HG03066 (cell line): ENCODE results near the gene PNLDC1.

Source experiments
- ATAC-seq: cut with Tn5 transposase; IDR thresholded peaks from one replicate; pipeline ENCODE4 v1.9.1; 2021; ENCODE audit warnings: low read depth; ENCODE audit not compliant: unreplicated experiment

The PNLDC1 gene, protein sequence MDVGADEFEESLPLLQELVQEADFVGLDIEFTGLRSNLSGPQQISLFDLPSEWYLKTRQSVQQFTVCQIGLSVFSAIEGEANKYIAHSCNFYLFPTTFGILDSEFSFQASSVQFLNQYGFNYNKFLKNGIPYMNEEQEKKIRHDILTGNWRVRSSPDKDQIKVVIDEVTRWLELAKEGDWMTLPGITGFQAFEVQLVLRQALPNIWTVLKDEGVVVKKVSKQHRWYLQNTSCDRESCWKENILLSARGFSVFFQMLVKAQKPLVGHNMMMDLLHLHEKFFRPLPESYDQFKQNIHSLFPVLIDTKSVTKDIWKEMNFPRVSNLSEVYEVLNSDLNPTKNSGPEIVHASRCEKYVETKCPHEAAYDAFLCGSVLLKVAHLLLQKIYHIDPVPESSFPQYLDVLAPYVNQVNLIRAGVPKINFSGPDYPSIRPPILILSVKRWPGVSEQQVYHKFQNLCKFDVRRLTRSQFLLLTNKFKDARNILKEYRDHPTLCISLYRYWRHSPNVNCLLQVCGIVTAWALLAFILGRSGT

DNA sequence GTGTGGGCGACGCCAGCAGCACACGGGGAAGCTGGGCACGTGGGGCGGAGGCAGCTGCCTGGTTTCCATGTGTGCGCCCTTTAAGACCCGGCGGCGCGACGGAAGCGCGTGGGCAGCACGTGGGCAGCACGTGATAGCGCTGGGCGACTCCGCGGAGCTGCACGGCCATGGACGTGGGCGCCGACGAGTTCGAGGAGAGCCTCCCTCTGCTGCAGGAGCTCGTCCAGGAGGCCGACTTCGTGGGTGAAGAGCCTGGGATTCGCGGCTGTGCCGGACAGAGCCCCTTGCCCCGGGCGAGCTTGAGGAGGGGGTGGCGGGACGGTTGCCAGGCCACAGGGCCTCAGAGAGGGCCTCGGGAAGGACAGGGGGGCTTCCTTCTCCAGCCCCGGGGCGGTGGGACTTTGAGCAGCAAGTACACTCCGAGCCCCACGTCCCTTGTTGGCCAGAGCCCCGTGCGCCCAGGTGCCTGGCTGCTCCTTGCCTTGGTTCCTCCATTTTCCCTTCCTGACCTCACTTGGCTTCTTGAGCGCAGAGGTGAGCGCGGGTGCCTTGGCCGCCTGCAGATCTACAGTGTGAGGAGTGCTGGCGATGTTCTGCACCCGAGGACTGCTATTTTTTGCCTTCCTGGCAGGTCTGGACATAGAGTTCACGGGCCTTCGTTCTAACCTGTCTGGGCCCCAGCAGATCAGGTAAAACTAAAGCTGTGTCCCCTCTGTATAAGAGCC, at the start of gene PNLDC1:
TSS of gene PNLDC1 (plus strand) at position 136 of the 725 bp plus-strand sequence. CDS start at position 168, 32 bp downstream.
- ATAC-seq: no peak

- no peak for ATAC-seq
Observed at GRCh38 chr6:159751448-159751847, 48.6 kb upstream of the PNLDC1 start.

DNA sequence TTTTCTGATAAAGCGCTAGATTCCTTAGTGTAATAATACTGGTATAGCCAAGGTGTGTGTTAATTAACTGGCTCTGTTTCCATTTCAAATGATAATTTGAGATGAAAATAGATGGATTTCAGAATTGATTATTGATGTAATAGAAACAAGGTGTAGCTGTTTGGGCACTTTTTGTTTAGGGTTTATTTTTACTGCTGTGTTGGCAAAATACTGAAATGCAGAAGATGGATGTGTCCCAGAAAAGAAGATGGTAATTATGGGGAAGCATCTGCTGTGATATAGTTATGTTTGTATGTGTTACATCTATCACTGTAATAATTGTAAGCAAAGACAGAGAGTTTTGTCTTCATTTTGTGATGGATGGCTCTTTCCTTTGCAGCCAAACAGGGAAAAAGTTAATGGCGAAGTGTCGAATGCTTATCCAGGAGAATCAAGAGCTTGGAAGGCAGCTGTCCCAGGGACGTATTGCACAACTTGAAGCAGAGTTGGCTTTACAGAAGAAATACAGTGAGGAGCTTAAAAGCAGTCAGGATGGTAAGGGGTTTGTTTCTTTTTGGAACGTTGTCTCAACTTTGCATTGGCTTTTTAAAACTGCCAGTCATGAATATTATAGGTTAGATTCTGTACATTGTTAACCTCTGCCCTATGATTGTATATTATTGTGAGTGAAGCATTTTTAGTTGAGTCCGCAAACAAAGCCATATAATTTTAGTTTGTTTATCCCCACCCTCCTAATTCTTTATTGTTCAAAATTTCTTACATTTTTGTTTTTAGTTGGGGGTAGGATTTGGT, 46.8 kb upstream of the PNLDC1 start:
- no peak for ATAC-seq

GRCh38 chr6:159754401-159754800, 45.7 kb upstream of the PNLDC1 start:
- no peak for ATAC-seq

- no peak for ATAC-seq
Observed at GRCh38 chr6:159754959-159755914, 44.8 kb upstream of the PNLDC1 start.

- no peak for ATAC-seq
Observed at GRCh38 chr6:159756508-159756907, 43.6 kb upstream of the PNLDC1 start.

- no peak for ATAC-seq
Observed at GRCh38 chr6:159758031-159759001, 41.8 kb upstream of the PNLDC1 start.

- no peak for ATAC-seq
Observed at GRCh38 chr6:159759645-159760044, 40.4 kb upstream of the PNLDC1 start.

DNA sequence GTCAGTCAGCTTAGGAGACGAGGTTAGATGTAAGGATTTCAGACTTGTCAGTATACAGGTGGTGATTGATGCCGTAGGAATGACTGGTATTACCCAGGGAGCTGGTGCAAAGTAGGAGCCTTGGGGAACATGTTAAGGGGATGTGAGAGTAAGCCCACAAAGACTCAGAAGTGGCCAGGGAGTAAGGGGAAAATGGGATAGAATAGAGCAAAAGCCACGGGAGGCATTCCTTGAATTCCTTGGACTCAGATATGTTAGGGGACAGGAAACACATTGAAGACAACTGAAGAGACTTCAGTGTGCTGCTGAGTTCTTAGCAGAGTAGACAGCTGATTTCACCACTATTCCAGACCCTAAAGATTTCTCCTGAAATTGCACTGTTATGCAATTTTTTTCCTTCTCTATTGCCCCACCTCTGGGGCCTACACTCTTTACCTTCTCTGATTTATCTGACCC, 39.4 kb upstream of the PNLDC1 start:
- ATAC-seq: no peak

DNA sequence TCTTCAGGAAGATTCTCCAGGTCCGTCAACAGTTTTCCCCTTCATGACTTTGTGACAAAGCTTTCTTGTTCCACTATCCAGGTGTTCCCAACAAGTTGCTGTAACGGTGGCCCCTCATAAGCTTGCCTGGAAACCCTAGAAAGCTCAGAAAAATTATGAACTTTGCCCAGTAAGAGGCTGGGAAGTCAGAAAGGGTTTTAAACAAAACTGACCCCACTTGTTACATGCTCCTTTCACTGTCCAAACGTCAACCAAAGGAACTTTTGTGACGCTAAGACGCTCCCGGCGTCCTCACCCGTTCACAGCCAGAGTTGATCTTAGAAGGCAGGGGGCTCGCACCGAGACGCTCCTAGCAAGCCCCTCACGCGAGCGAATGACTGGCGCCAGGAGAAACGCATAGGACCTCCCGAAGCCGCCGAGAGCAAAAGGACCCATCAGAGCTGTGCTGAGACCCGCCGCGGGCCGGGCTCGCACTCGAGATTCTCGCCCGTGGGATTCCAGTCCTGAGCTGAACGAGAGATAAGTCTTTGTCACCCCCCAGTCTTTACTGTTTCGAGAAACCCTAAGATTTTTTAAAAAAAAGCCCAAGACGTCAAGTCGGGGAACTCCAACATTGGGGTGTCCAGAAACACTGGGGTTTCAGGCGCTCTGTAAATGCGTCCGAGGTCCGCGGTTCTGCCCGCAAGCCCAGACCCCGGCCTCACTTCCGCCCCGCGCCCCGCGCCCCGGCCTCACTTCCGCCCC, 38.8 kb upstream of the PNLDC1 start:
- peak; percentile 3 for ATAC-seq

DNA sequence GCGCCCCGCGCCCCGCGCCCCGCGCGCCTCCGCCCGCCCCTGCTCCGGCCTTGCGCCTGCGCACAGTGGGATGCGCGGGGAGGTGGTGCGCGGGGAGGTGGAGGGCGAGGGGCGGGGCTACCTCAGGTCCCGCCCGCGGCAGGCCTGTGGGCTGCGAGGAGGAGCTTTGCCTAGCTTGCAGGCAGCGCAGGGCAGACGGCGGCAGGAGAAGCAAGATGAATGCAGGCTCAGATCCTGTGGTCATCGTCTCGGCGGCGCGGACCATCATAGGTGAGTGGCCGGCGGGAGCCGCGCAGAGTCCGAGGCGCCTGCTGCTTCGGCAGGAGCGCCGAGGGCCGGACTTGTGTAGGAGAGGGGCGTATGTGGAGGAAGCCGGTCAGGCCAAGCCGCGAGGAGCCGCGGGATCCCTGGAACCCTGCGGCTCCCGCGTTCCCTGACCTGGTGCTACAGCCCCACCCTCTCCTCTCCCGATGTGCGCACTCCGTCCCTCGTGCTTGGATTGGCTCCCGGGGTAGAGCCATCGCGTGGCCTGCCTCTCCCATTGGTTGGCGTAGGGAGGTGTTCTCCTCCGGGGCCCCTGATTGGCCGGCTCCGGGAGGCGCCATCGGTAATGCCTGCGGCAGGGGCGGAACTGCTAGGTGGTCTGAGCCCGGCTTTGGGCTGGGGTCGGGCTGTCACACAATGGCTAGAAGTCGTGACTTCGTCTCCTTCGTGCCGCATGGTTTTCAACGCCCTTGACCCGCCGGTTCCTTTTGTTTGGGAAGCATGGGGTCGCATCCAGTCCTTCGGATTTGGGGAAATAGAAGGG, 38.0 kb upstream of the PNLDC1 start, which contains the start of gene ACAT2:
TSS of gene ACAT2 (plus strand) at position 173 of the 808 bp plus-strand sequence. CDS start at position 216, 43 bp downstream.
- peak; percentile 97 for ATAC-seq

GRCh38 chr6:159762681-159763293, 37.3 kb upstream of the PNLDC1 start:
- ATAC-seq: peak; percentile 2

DNA sequence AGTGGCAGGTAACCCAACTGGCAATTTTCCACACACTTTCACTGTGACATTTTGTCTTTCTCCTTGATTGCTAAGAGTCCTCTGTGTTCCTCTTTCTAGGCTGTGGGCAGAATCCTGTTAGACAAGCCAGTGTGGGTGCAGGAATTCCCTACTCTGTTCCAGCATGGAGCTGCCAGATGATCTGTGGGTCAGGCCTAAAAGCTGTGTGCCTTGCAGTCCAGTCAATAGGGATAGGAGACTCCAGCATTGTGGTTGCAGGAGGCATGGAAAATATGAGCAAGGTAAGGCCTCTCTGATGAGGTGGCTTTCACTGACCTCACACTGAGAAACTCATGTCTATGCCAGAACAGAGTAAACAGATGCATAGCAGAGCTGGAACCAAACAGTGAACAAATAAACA, 33.2 kb upstream of the PNLDC1 start:
- no peak for ATAC-seq

GRCh38 chr6:159769470-159769869, 30.6 kb upstream of the PNLDC1 start:
- no peak for ATAC-seq

DNA sequence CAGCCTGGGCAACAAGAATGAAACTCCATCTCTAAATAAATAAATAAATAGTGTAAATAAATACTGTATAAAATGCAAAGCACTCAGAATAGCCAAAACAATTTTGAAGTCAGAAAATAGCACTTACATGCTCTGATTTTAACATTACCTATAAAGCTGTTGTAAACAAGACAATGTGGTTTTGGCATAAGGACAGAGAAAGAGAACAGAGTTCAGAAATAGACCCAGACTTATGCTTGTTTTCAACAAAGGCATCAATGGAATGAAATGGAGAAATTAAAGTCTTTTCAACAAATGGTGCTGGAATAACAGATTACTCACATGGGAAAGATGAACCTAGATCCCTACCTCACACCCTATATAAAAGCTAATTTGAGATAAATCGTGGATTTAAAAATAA, 27.9 kb upstream of the PNLDC1 start:
- ATAC-seq: no peak

DNA sequence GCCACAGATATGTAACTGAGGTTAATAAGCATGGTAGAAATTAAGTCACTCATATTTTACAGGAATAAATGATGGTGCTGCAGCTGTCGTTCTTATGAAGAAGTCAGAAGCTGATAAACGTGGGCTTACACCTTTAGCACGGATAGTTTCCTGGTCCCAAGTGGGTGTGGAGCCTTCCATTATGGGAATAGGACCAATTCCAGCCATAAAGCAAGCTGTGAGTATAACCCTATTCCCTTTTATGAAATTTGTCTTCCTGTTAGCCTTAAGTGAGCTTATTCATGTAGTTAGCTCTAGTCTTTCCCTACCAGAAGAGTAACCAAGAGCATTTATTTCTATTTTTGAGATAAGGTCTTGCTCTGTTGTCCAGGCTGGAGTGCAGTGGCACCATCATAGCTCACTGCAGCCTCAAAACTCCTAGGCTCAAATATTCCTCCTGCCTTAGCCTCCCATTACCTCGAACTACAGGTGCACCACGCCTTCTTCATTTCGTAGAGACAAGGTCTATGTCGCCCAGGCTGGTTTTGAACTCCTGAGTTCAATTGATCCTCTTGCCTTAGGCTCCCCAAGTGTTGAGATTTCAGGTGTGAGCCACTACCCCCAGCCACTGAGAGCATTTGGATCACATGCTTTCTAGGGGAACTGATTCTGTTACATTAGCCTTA, 22.7 kb upstream of the PNLDC1 start:
- ATAC-seq: no peak
